Hepatocyte (in vitro differentiated cells): ENCODE data around the gene SUB1. TPM values are rescaled to one million over a fixed set of nuclear protein-coding genes. Genes with fewer than 3 reads are reported as not detected.
"Not testable (repeated sequence)": the region's sequence is repeated elsewhere in the genome, so short reads cannot be mapped to it uniquely, and the experiment has no call there.

Experiments used
- DNase-seq: peaks from one replicate; pipeline ENCODE4 v3.0.0-alpha.2; 2016; ENCODE audit warnings: low spot score
- H2AFZ ChIP-seq: fragments of 200-600 bp; sonication (generic); 2 replicates; pipeline ENCODE4 v1.6.0; 2016; ENCODE audit warnings: antibody characterized with exemption, mild to moderate bottlenecking
- H3K27ac ChIP-seq: fragments of 200-600 bp; sonication (generic); 2 replicates; pipeline ENCODE4 v1.5.1; 2016; ENCODE audit warnings: mild to moderate bottlenecking
- H3K27me3 ChIP-seq: fragments of 200-600 bp; sonication (generic); 2 replicates; pipeline ENCODE4 v1.6.1; 2016
- H3K36me3 ChIP-seq: fragments of 200-600 bp; sonication (generic); replicated peaks from 2 replicates; pipeline ENCODE4 v1.5.1; 2016; ENCODE audit warnings: low read depth; ENCODE audit not compliant: insufficient read depth
- H3K4me1 ChIP-seq: fragments of 200-600 bp; sonication (generic); 2 replicates; pipeline ENCODE4 v1.5.1; 2016; ENCODE audit warnings: mild to moderate bottlenecking, moderate library complexity; ENCODE audit not compliant: insufficient read depth
- H3K4me2 ChIP-seq: fragments of 200-600 bp; sonication (generic); 2 replicates; pipeline ENCODE4 v1.6.0; 2016
- H3K4me3 ChIP-seq: fragments of 200-600 bp; sonication (generic); 2 replicates; pipeline ENCODE4 v1.5.1; 2016; ENCODE audit warnings: mild to moderate bottlenecking
- H3K79me2 ChIP-seq: fragments of 200-600 bp; sonication (generic); 2 replicates; pipeline ENCODE4 v1.6.0; 2017; ENCODE audit warnings: mild to moderate bottlenecking
- H3K9me2 ChIP-seq: fragments of 200-600 bp; sonication (generic); replicated peaks from 2 replicates; pipeline ENCODE4 v1.6.0; 2017; ENCODE audit warnings: mild to moderate bottlenecking; ENCODE audit not compliant: insufficient read depth
- H3K9me3 ChIP-seq: fragments of 200-600 bp; sonication (generic); 2 replicates; pipeline ENCODE4 v1.5.1; 2016; ENCODE audit warnings: low read depth, mild to moderate bottlenecking
- H4K20me1 ChIP-seq: fragments of 200-600 bp; sonication (generic); 2 replicates; pipeline ENCODE4 v1.6.0; 2016; ENCODE audit warnings: mild to moderate bottlenecking; ENCODE audit not compliant: insufficient read depth, poor library complexity, severe bottlenecking
- EZH2 ChIP-seq: fragments of 200-600 bp; sonication (generic); IDR thresholded peaks from 2 replicates; pipeline ENCODE4 v1.6.1; 2016; ENCODE audit warnings: antibody characterized with exemption, mild to moderate bottlenecking, borderline replicate concordance
- EZH2phosphoT487 ChIP-seq: fragments of 200-600 bp; sonication (generic); IDR thresholded peaks from one replicate; pipeline ENCODE4 v1.6.1; 2018; ENCODE audit warnings: antibody characterized with exemption, mild to moderate bottlenecking, low read depth, moderate library complexity; ENCODE audit not compliant: unreplicated experiment, severe bottlenecking
- WGBS: methylation state at CpG from one replicate; pipeline ENCODE4 v1.1.6; 2016; ENCODE audit warnings: low lambda C conversion rate; ENCODE audit errors: missing lambda C conversion rate; 5-methylcytosine and 5-hydroxymethylcytosine counted together
- polyA plus RNA-seq: library from polyadenylated mRNA; unstranded; fragments of >200 nt; fragmentation: Nextera tagmentation; extraction: Ambion mirVana; gene quantifications from 2 replicates; pipeline ENCODE4 v1.2.1, GENCODE V29; 2016
- total RNA-seq: library from RNA; depleted of rRNA; stranded (reverse); fragments of >200 nt; gene quantifications from 2 replicates; pipeline ENCODE4 v1.2.3, GENCODE V29; 2014
- TF ChIP-seq, protein P1 (sequence below): fragments of 200-600 bp; sonication (generic); IDR thresholded peaks from 2 replicates; pipeline ENCODE4 v1.5.1; 2016; ENCODE audit warnings: antibody characterized with exemption, mild to moderate bottlenecking; ENCODE audit not compliant: poor library complexity

The SUB1 gene
- total and polyA plus RNA-seq, 2 experiments from 2014 or later: 340 to 394 TPM

DNA sequence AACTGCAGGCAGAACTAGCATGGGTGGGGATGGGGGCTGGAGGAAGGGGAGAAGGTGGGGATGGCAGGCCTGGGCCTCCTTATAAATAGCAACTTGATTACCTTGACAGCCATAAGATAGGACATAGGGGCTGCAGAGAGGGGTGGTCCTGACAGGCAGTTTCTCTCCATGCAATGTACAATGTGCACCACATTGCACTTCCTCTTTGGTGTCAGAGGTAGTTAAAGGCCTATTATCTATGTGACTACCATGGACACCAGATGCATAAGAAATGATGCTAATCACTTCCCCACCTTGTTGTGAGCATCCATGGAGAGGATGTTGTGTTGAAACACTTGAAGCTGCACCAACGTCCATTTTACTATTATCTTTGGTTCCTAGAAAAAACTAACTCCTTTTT lies 20.2 kb upstream of the SUB1 start:
- TF ChIP-seq, protein P1, sequence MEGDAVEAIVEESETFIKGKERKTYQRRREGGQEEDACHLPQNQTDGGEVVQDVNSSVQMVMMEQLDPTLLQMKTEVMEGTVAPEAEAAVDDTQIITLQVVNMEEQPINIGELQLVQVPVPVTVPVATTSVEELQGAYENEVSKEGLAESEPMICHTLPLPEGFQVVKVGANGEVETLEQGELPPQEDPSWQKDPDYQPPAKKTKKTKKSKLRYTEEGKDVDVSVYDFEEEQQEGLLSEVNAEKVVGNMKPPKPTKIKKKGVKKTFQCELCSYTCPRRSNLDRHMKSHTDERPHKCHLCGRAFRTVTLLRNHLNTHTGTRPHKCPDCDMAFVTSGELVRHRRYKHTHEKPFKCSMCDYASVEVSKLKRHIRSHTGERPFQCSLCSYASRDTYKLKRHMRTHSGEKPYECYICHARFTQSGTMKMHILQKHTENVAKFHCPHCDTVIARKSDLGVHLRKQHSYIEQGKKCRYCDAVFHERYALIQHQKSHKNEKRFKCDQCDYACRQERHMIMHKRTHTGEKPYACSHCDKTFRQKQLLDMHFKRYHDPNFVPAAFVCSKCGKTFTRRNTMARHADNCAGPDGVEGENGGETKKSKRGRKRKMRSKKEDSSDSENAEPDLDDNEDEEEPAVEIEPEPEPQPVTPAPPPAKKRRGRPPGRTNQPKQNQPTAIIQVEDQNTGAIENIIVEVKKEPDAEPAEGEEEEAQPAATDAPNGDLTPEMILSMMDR: no peak
- no peak for TF ChIP-seq EZH2
- no peak for TF ChIP-seq EZH2phosphoT487
- H4K20me1 ChIP-seq: no peaks in the 10 kb centered on the region
- H3K27me3 ChIP-seq: no peaks in the 10 kb centered on the region
- no peak overlapping the region for H2AFZ ChIP-seq
- no peaks in the 10 kb centered on the region for H3K79me2 ChIP-seq
- H3K4me1 ChIP-seq: no peaks in the 10 kb centered on the region
- WGBS: 92% methylated on average over 1 of the region's 1 CpG
- H3K36me3 ChIP-seq: no peaks in the 10 kb centered on the region
- H3K4me3 ChIP-seq: no peak overlapping the region
- H3K4me2 ChIP-seq: peak overlapping the region; percentile 41
- H3K9me2 ChIP-seq: no peaks in the 10 kb centered on the region
- DNase-seq: no peak
- H3K9me3 ChIP-seq: no peaks in the 10 kb centered on the region
- no peak overlapping the region for H3K27ac ChIP-seq

DNA sequence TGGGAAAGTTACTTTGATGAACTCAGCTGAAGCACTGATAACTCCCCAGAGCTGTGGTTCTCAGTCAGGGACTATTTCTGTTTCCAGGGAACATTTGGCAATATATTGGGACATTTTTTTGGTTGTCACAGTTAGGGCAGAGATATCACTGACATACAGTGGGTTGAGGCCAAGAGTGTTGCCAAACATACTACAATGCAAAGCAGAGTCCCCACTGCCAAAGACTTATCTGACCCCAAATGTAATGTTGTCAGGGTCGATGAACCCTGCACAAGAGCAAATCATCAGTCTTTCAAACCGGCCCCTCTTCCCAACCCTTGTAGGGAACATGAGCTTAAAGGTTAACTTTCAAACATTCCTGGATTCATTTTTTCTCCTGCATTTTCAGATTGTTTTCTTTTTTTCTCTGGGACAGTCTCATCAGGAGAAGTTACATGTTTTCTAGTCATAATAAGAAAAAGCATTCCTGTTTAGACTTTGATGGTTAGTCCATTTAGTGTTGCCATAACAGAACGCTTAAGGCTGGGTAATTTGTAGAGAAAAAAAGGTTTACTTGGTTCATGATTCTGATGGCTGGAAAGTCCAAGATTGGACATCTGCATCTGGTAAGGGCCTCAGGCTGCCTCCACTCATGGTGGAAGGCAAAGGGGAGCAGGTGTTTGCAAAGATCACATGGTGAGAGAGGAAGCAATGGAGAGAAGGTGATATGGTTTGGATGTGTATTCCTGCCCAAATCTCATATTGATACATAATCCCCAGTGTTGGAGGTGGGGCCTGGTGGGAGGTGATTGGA lies 18.8 kb upstream of the SUB1 start:
- WGBS: 86% methylated on average over 3 of the region's 3 CpGs
- Histone ChIP-seq H3K79me2 (no peaks in the 10 kb centered on the region), H2AFZ (no peak overlapping the region), H3K4me2 (no peak overlapping the region), H4K20me1 (no peaks in the 10 kb centered on the region), H3K27me3 (no peaks in the 10 kb centered on the region), H3K4me1 (no peaks in the 10 kb centered on the region), H3K27ac (no peak overlapping the region), H3K36me3 (no peaks in the 10 kb centered on the region), H3K4me3 (no peak overlapping the region), H3K9me3 (no peaks in the 10 kb centered on the region), H3K9me2 (no peaks in the 10 kb centered on the region)
- DNase-seq: no peak
- TF ChIP-seq EZH2phosphoT487 (no peak), EZH2 (no peak)

DNA sequence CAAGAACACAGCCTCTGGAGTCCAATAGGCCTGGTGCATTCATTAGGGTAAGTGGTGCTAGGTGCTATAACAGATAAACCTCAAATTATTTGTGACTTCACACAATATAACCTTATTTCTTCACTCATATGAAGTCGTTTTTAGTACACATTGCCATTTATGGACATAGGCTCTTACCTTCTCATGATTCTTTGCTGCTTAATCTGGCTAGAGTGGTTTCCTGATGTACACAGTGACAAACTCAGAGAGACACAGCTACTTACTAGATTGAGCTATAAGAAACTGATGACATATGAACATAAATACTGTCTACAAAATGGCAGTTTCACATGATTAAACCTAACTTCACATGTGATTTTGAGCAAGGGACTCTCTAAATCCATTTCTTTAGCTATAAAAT lies 14.2 kb upstream of the SUB1 start:
- H3K27me3 ChIP-seq: no peaks in the 10 kb centered on the region
- no peaks in the 10 kb centered on the region for H3K9me2 ChIP-seq
- H3K79me2 ChIP-seq: no peaks in the 10 kb centered on the region
- WGBS: 71% methylated on average over 1 of the region's 1 CpG
- peaks cover 7% of the 10 kb centered on the region for H3K4me1 ChIP-seq
- no peak overlapping the region for H3K4me3 ChIP-seq
- H3K36me3 ChIP-seq: no peaks in the 10 kb centered on the region
- DNase-seq: no peak
- no peaks in the 10 kb centered on the region for H3K9me3 ChIP-seq
- TF ChIP-seq EZH2 (no peak), EZH2phosphoT487 (no peak)
- TF ChIP-seq, protein P1: no peak
- no peak overlapping the region for H2AFZ ChIP-seq
- no peak overlapping the region for H3K27ac ChIP-seq
- no peak overlapping the region for H3K4me2 ChIP-seq
- H4K20me1 ChIP-seq: no peaks in the 10 kb centered on the region

DNA sequence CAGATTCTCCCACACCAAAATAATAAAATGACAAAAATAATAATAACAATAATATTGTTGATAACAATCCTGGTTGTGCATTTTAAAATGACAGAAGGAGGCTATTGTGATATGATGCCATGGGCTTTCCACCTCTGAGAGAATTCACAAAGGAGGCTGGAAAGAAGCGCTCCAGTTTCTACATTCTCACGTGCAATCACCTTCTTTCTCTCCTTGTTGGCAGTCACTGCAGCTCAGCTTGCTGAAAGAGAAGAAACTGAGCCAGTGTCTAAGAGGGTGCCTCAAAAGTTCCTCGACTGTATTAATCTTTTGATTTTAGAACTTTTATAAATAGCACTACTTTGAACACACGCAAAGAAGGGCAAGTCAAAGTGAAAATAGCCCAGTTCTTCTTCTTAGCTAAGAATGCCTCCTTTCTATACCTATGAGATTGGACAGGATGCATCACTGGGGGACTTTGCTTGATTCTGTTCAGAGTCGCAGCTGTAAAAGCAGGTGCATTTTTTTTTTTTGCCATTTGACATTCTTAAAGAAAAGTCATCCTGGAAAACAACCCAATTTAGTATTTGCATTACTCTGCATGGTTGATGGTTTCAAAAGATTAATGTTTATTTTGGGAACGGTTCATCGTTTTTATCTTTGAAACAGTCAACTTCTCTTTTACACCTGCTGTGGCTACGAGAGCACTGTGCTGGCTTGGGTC lies 12.4 kb upstream of the SUB1 start:
- Histone ChIP-seq H2AFZ (no peak overlapping the region), H3K4me1 (peaks cover 7% of the 10 kb centered on the region), H3K4me3 (no peak overlapping the region), H3K36me3 (no peaks in the 10 kb centered on the region), H3K9me3 (no peaks in the 10 kb centered on the region), H3K79me2 (no peaks in the 10 kb centered on the region), H3K27me3 (no peaks in the 10 kb centered on the region), H3K9me2 (no peaks in the 10 kb centered on the region), H3K4me2 (no peak overlapping the region), H3K27ac (no peak overlapping the region), H4K20me1 (no peaks in the 10 kb centered on the region)
- WGBS: 91% methylated on average over 8 of the region's 8 CpGs
- DNase-seq: no peak
- TF ChIP-seq EZH2 (no peak), EZH2phosphoT487 (no peak)
- TF ChIP-seq, protein P1: no peak

DNA sequence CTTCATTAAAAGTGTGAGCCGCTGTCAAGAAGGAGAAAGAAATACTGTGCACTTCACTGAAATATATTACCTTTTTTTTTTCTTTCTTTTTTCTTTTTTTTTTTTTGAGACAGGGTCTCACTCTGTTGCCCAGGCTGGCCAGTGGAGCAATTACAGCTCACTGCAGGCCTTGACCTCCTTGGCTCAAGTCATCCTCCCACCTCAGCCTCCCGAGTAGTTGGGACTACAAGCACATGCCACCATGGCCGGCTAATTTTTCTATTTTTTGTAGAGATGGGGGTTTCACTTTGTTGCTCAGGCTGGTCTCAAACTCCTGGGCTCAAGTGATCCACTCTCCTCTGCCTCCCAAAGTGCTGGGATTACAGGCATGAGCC lies 11.9 kb upstream of the SUB1 start:
- not testable (repeated sequence) for H3K9me2 ChIP-seq, H3K4me3 ChIP-seq, H3K27ac ChIP-seq, H3K9me3 ChIP-seq, H3K4me2 ChIP-seq, DNase-seq, H4K20me1 ChIP-seq, H3K4me1 ChIP-seq, H3K36me3 ChIP-seq, H3K27me3 ChIP-seq, H3K79me2 ChIP-seq, H2AFZ ChIP-seq
- WGBS: 97% methylated on average over 3 of the region's 3 CpGs
